ENCODE measurements around the gene PTPRN2.

The PTPRN2 gene

GRCh38 chr7:158556721-158557440, 30.7 kb downstream of the PTPRN2 start:
- no peaks in the 10 kb centered on the region for H3K9me3 ChIP-seq (ENCODE audit: control insufficient read depth, low read length)
- no peak overlapping the region for H3K9ac ChIP-seq (ENCODE audit: low read length)
- H3K4me3 ChIP-seq (ENCODE audit: low read length): no peak overlapping the region
- no peaks in the 10 kb centered on the region for H3K36me3 ChIP-seq (ENCODE audit: control insufficient read depth, insufficient read depth, low read length)
- H3K4me1 ChIP-seq (ENCODE audit: control insufficient read depth, insufficient read depth, low read length): no peaks in the 10 kb centered on the region
- no peaks in the 10 kb centered on the region for H3K27me3 ChIP-seq (ENCODE audit: control insufficient read depth, insufficient read depth, low read length)

GRCh38 chr7:158555034-158555520, 32.5 kb downstream of the PTPRN2 start:
- peaks cover 4% of the 10 kb centered on the region for H3K4me1 ChIP-seq (ENCODE audit: control insufficient read depth, insufficient read depth, low read length)
- no peak overlapping the region for H3K9ac ChIP-seq (ENCODE audit: low read length)
- no peak overlapping the region for H3K4me3 ChIP-seq (ENCODE audit: low read length)
- H3K9me3 ChIP-seq (ENCODE audit: control insufficient read depth, low read length): no peaks in the 10 kb centered on the region
- no peaks in the 10 kb centered on the region for H3K27me3 ChIP-seq (ENCODE audit: control insufficient read depth, insufficient read depth, low read length)
- no peaks in the 10 kb centered on the region for H3K36me3 ChIP-seq (ENCODE audit: control insufficient read depth, insufficient read depth, low read length)

GRCh38 chr7:158550886-158551452, 36.7 kb downstream of the PTPRN2 start:
- H3K9me3 ChIP-seq (ENCODE audit: control insufficient read depth, low read length): no peaks in the 10 kb centered on the region
- H3K9ac ChIP-seq (ENCODE audit: low read length): no peak overlapping the region
- H3K4me3 ChIP-seq (ENCODE audit: low read length): no peak overlapping the region
- no peaks in the 10 kb centered on the region for H3K36me3 ChIP-seq (ENCODE audit: control insufficient read depth, insufficient read depth, low read length)
- no peaks in the 10 kb centered on the region for H3K27me3 ChIP-seq (ENCODE audit: control insufficient read depth, insufficient read depth, low read length)
- H3K4me1 ChIP-seq (ENCODE audit: control insufficient read depth, insufficient read depth, low read length): peaks cover 18% of the 10 kb centered on the region

GRCh38 chr7:158550394-158550700, 37.3 kb downstream of the PTPRN2 start:
- Histone ChIP-seq H3K9me3 (ENCODE audit: control insufficient read depth, low read length) (no peaks in the 10 kb centered on the region), H3K36me3 (ENCODE audit: control insufficient read depth, insufficient read depth, low read length) (no peaks in the 10 kb centered on the region), H3K9ac (ENCODE audit: low read length) (no peak overlapping the region), H3K4me3 (ENCODE audit: low read length) (no peak overlapping the region), H3K27me3 (ENCODE audit: control insufficient read depth, insufficient read depth, low read length) (no peaks in the 10 kb centered on the region), H3K4me1 (ENCODE audit: control insufficient read depth, insufficient read depth, low read length) (peaks cover 18% of the 10 kb centered on the region)

GRCh38 chr7:158549616-158550393, 37.8 kb downstream of the PTPRN2 start:
- no peak overlapping the region for H3K4me3 ChIP-seq (ENCODE audit: low read length)
- H3K27me3 ChIP-seq (ENCODE audit: control insufficient read depth, insufficient read depth, low read length): no peaks in the 10 kb centered on the region
- no peak overlapping the region for H3K9ac ChIP-seq (ENCODE audit: low read length)
- peaks cover 18% of the 10 kb centered on the region for H3K4me1 ChIP-seq (ENCODE audit: control insufficient read depth, insufficient read depth, low read length)
- no peaks in the 10 kb centered on the region for H3K9me3 ChIP-seq (ENCODE audit: control insufficient read depth, low read length)
- no peaks in the 10 kb centered on the region for H3K36me3 ChIP-seq (ENCODE audit: control insufficient read depth, insufficient read depth, low read length)

GRCh38 chr7:158549176-158549615, 38.4 kb downstream of the PTPRN2 start:
- no peaks in the 10 kb centered on the region for H3K9me3 ChIP-seq (ENCODE audit: control insufficient read depth, low read length)
- H3K4me3 ChIP-seq (ENCODE audit: low read length): no peak overlapping the region
- H3K27me3 ChIP-seq (ENCODE audit: control insufficient read depth, insufficient read depth, low read length): no peaks in the 10 kb centered on the region
- H3K36me3 ChIP-seq (ENCODE audit: control insufficient read depth, insufficient read depth, low read length): no peaks in the 10 kb centered on the region
- H3K9ac ChIP-seq (ENCODE audit: low read length): no peak overlapping the region
- H3K4me1 ChIP-seq (ENCODE audit: control insufficient read depth, insufficient read depth, low read length): peaks cover 18% of the 10 kb centered on the region

GRCh38 chr7:158548726-158549125, 38.9 kb downstream of the PTPRN2 start:
- Histone ChIP-seq H3K4me1 (ENCODE audit: control insufficient read depth, insufficient read depth, low read length) (peaks cover 18% of the 10 kb centered on the region), H3K36me3 (ENCODE audit: control insufficient read depth, insufficient read depth, low read length) (no peaks in the 10 kb centered on the region), H3K9ac (ENCODE audit: low read length) (no peak overlapping the region), H3K9me3 (ENCODE audit: control insufficient read depth, low read length) (no peaks in the 10 kb centered on the region), H3K27me3 (ENCODE audit: control insufficient read depth, insufficient read depth, low read length) (no peaks in the 10 kb centered on the region), H3K4me3 (ENCODE audit: low read length) (no peak overlapping the region)

- Histone ChIP-seq H3K9ac (ENCODE audit: low read length) (no peak overlapping the region), H3K9me3 (ENCODE audit: control insufficient read depth, low read length) (no peaks in the 10 kb centered on the region), H3K4me3 (ENCODE audit: low read length) (no peak overlapping the region), H3K4me1 (ENCODE audit: control insufficient read depth, insufficient read depth, low read length) (peaks cover 18% of the 10 kb centered on the region), H3K36me3 (ENCODE audit: control insufficient read depth, insufficient read depth, low read length) (no peaks in the 10 kb centered on the region), H3K27me3 (ENCODE audit: control insufficient read depth, insufficient read depth, low read length) (no peaks in the 10 kb centered on the region)
Measured at GRCh38 chr7:158547817-158548216, 39.8 kb downstream of the PTPRN2 start.

GRCh38 chr7:158546626-158547025, 41.0 kb downstream of the PTPRN2 start:
- peaks cover 18% of the 10 kb centered on the region for H3K4me1 ChIP-seq (ENCODE audit: control insufficient read depth, insufficient read depth, low read length)
- no peaks in the 10 kb centered on the region for H3K27me3 ChIP-seq (ENCODE audit: control insufficient read depth, insufficient read depth, low read length)
- H3K36me3 ChIP-seq (ENCODE audit: control insufficient read depth, insufficient read depth, low read length): no peaks in the 10 kb centered on the region
- no peaks in the 10 kb centered on the region for H3K9me3 ChIP-seq (ENCODE audit: control insufficient read depth, low read length)
- H3K9ac ChIP-seq (ENCODE audit: low read length): no peak overlapping the region
- no peak overlapping the region for H3K4me3 ChIP-seq (ENCODE audit: low read length)

- Histone ChIP-seq H3K9me3 (ENCODE audit: control insufficient read depth, low read length) (no peaks in the 10 kb centered on the region), H3K4me1 (ENCODE audit: control insufficient read depth, insufficient read depth, low read length) (peaks cover 18% of the 10 kb centered on the region), H3K9ac (ENCODE audit: low read length) (no peak overlapping the region), H3K27me3 (ENCODE audit: control insufficient read depth, insufficient read depth, low read length) (no peaks in the 10 kb centered on the region), H3K36me3 (ENCODE audit: control insufficient read depth, insufficient read depth, low read length) (no peaks in the 10 kb centered on the region), H3K4me3 (ENCODE audit: low read length) (no peak overlapping the region)
Measured at GRCh38 chr7:158546214-158546613, 41.4 kb downstream of the PTPRN2 start.

GRCh38 chr7:158544708-158545107, 42.9 kb downstream of the PTPRN2 start:
- H3K4me1 ChIP-seq (ENCODE audit: control insufficient read depth, insufficient read depth, low read length): peaks cover 11% of the 10 kb centered on the region
- no peaks in the 10 kb centered on the region for H3K9me3 ChIP-seq (ENCODE audit: control insufficient read depth, low read length)

GRCh38 chr7:158543840-158544239, 43.8 kb downstream of the PTPRN2 start:
- H3K9ac ChIP-seq (ENCODE audit: low read length): no peak overlapping the region
- no peaks in the 10 kb centered on the region for H3K27me3 ChIP-seq (ENCODE audit: control insufficient read depth, insufficient read depth, low read length)
- no peak overlapping the region for H3K4me3 ChIP-seq (ENCODE audit: low read length)
- peaks cover 2% of the 10 kb centered on the region for H3K4me1 ChIP-seq (ENCODE audit: control insufficient read depth, insufficient read depth, low read length)
- no peaks in the 10 kb centered on the region for H3K36me3 ChIP-seq (ENCODE audit: control insufficient read depth, insufficient read depth, low read length)
- no peaks in the 10 kb centered on the region for H3K9me3 ChIP-seq (ENCODE audit: control insufficient read depth, low read length)

More at GRCh38 chr7:158544708-158545107, 42.9 kb downstream of the PTPRN2 start:
- H3K9ac ChIP-seq (ENCODE audit: low read length): no peak overlapping the region
- no peak overlapping the region for H3K4me3 ChIP-seq (ENCODE audit: low read length)
- H3K27me3 ChIP-seq (ENCODE audit: control insufficient read depth, insufficient read depth, low read length): no peaks in the 10 kb centered on the region
- H3K36me3 ChIP-seq (ENCODE audit: control insufficient read depth, insufficient read depth, low read length): no peaks in the 10 kb centered on the region

All from mucosa of stomach (tissue), 1 donor.